NCI-H187 treated with DMSO at 0.1 percent for 48 hours (cell line): ENCODE results near the gene DCST2.

Source experiments
- DNase-seq: peaks from one replicate; lab custom pipeline; 2025; lab: John Stamatoyannopoulos, UW

Gene DCST2

GRCh38 chr1:155049651-155050559 lies 16.3 kb upstream of the DCST2 start:
- no peak for DNase-seq

GRCh38 chr1:155048449-155049334 lies 15.1 kb upstream of the DCST2 start:
- no peak for DNase-seq

GRCh38 chr1:155044812-155045657 lies 11.5 kb upstream of the DCST2 start:
- no peak for DNase-seq

GRCh38 chr1:155044365-155044764 lies 10.8 kb upstream of the DCST2 start:
- no peak for DNase-seq

GRCh38 chr1:155043793-155044192 lies 10.2 kb upstream of the DCST2 start:
- no peak for DNase-seq

GRCh38 chr1:155043301-155043702 lies 9.7 kb upstream of the DCST2 start:
- DNase-seq = no peak

GRCh38 chr1:155042789-155043188 lies 9.2 kb upstream of the DCST2 start:
- DNase-seq = no peak

GRCh38 chr1:155040358-155041093 lies 6.9 kb upstream of the DCST2 start:
- no peak for DNase-seq

- DNase-seq = no peak
These were observed 5.7 kb upstream of the DCST2 start for GRCh38 chr1:155039308-155039669.

GRCh38 chr1:155038602-155039307 lies 5.2 kb upstream of the DCST2 start:
- DNase-seq = no peak

- DNase-seq = no peak
These were observed 4.4 kb upstream of the DCST2 start for GRCh38 chr1:155037851-155038441.

- no peak for DNase-seq
These were observed 3.5 kb upstream of the DCST2 start for GRCh38 chr1:155037043-155037442.

GRCh38 chr1:155035936-155036335 lies 2.4 kb upstream of the DCST2 start:
- no peak for DNase-seq

- no peak for DNase-seq
These were observed 982 bp upstream of the DCST2 start for GRCh38 chr1:155034318-155035208.

GRCh38 chr1:155032886-155033285 lies 695 bp downstream of the DCST2 start:
- no peak for DNase-seq

GRCh38 chr1:155030899-155031298 lies 2.7 kb downstream of the DCST2 start:
- no peak for DNase-seq

GRCh38 chr1:155030243-155030795 lies 3.3 kb downstream of the DCST2 start:
- DNase-seq = no peak

- no peak for DNase-seq
These were observed 3.9 kb downstream of the DCST2 start for GRCh38 chr1:155029513-155030242.
